ENCODE results near the gene PWWP3B. TPM values are rescaled to one million over a fixed set of nuclear protein-coding genes. Genes with fewer than 3 reads are reported as not detected.
"Not testable (repeated sequence)": the region's sequence is repeated elsewhere in the genome, so short reads cannot be mapped to it uniquely, and the experiment has no call there.

PWWP3B gene
- total RNA-seq (not detected), polyA plus RNA-seq (not detected), total RNA-seq (0 to 0.09 (median 0) reads per million in 6 experiments)

- Mint-ChIP-seq H3K4me1 (no peaks in the 10 kb centered on the region), H3K27ac (no peak within 1 kb of the TSS), H3K4me3 (no peak within 1 kb of the TSS), H3K9me3 (peaks cover 0 to 2% (median 0%) of the 10 kb centered on the region in 9 donors), H3K27me3 (no peaks in the 10 kb centered on the region), H3K36me3 (no peaks in the 10 kb centered on the region)
- DNase-seq (no peak), ATAC-seq (no peak)
- POLR2A ChIA-PET = no interaction called here
These were observed at the start of gene PWWP3B for GRCh38 chrX:106168107-106168506. TSS of gene PWWP3B (plus strand) at chrX:106168305. CDS start at chrX:106205433, 37,128 bp downstream.

- Mint-ChIP-seq H3K27me3 (no peaks in the 10 kb centered on the region), H3K4me3 (no peak overlapping the region), H3K36me3 (no peaks in the 10 kb centered on the region), H3K4me1 (no peaks in the 10 kb centered on the region), H3K27ac (no peak overlapping the region), H3K9me3 (peaks cover 0 to 19% (median 8%) of the 10 kb centered on the region in 9 donors)
- ATAC-seq (no peak), DNase-seq (no peak)
- POLR2A ChIA-PET = no interaction called here
These were observed 29.1 kb upstream of the PWWP3B start for GRCh38 chrX:106139048-106139447.

GRCh38 chrX:106144755-106145639 is 23.1 kb upstream of the PWWP3B start:
- Mint-ChIP-seq H3K4me3 (no peak overlapping the region), H3K36me3 (no peaks in the 10 kb centered on the region), H3K27me3 (no peaks in the 10 kb centered on the region), H3K9me3 (peaks cover 0 to 26% (median 9%) of the 10 kb centered on the region in 9 donors), H3K27ac (no peak overlapping the region), H3K4me1 (no peaks in the 10 kb centered on the region)
- ATAC-seq (no peak), DNase-seq (no peak)
- POLR2A ChIA-PET = no interaction called here

GRCh38 chrX:106150701-106151100 is 17.4 kb upstream of the PWWP3B start:
- POLR2A ChIA-PET = no interaction called here
- H3K4me3 Mint-ChIP-seq = no peak overlapping the region
- DNase-seq (no peak), ATAC-seq (no peak)
- H3K27me3 Mint-ChIP-seq = no peaks in the 10 kb centered on the region
- no peaks in the 10 kb centered on the region for H3K4me1 Mint-ChIP-seq
- no peaks in the 10 kb centered on the region for H3K36me3 Mint-ChIP-seq
- no peak overlapping the region for H3K27ac Mint-ChIP-seq
- H3K9me3 Mint-ChIP-seq = peaks cover 0 to 11% (median 2%) of the 10 kb centered on the region in 9 donors

- Mint-ChIP-seq H3K36me3 (no peaks in the 10 kb centered on the region), H3K4me3 (no peak overlapping the region), H3K9me3 (no peaks in the 10 kb centered on the region), H3K4me1 (no peaks in the 10 kb centered on the region), H3K27me3 (no peaks in the 10 kb centered on the region), H3K27ac (no peak overlapping the region)
- POLR2A ChIA-PET = no interaction called here
- ATAC-seq (no peak), DNase-seq (no peak)
These were observed 8.2 kb upstream of the PWWP3B start for GRCh38 chrX:106159861-106160282.

- Mint-ChIP-seq H3K27ac (no peak overlapping the region), H3K4me1 (no peaks in the 10 kb centered on the region), H3K9me3 (peaks cover 0 to 2% (median 0%) of the 10 kb centered on the region in 9 donors), H3K4me3 (no peak overlapping the region), H3K36me3 (no peaks in the 10 kb centered on the region), H3K27me3 (no peaks in the 10 kb centered on the region)
- DNase-seq (no peak), ATAC-seq (no peak)
- POLR2A ChIA-PET = no interaction called here
These were observed 2.2 kb downstream of the PWWP3B start for GRCh38 chrX:106170318-106170717.

- no peak for ATAC-seq
- no peaks in the 10 kb centered on the region for H3K4me1 Mint-ChIP-seq
These were observed 3.3 kb downstream of the PWWP3B start for GRCh38 chrX:106171293-106171820.

GRCh38 chrX:106177106-106177981 is 9.2 kb downstream of the PWWP3B start:
- Mint-ChIP-seq H3K4me1 (no peaks in the 10 kb centered on the region), H3K27me3 (peaks cover 0 to 5% (median 0%) of the 10 kb centered on the region in 5 donors), H3K9me3 (peaks cover 0 to 6% (median 0%) of the 10 kb centered on the region in 9 donors), H3K27ac (no peak overlapping the region), H3K4me3 (no peak overlapping the region), H3K36me3 (no peaks in the 10 kb centered on the region)
- DNase-seq = no peak
- no peak for ATAC-seq
- POLR2A ChIA-PET = no interaction called here

More at GRCh38 chrX:106171293-106171820, 3.3 kb downstream of the PWWP3B start:
- H3K4me3 Mint-ChIP-seq = no peak overlapping the region
- H3K27ac Mint-ChIP-seq = no peak overlapping the region
- DNase-seq = no peak
- no peaks in the 10 kb centered on the region for H3K27me3 Mint-ChIP-seq
- peaks cover 0 to 2% (median 0%) of the 10 kb centered on the region in 9 donors for H3K9me3 Mint-ChIP-seq
- no peaks in the 10 kb centered on the region for H3K36me3 Mint-ChIP-seq
- POLR2A ChIA-PET = no interaction called here

- ATAC-seq = no peak
These were observed 9.8 kb downstream of the PWWP3B start for GRCh38 chrX:106177982-106178321.

GRCh38 chrX:106178826-106179225 is 10.7 kb downstream of the PWWP3B start:
- Mint-ChIP-seq H3K27ac (no peak overlapping the region), H3K4me3 (no peak overlapping the region), H3K36me3 (no peaks in the 10 kb centered on the region), H3K4me1 (no peaks in the 10 kb centered on the region), H3K27me3 (peaks cover 0 to 5% (median 0%) of the 10 kb centered on the region in 5 donors), H3K9me3 (peaks cover 0 to 10% (median 0%) of the 10 kb centered on the region in 9 donors)
- POLR2A ChIA-PET = no interaction called here
- DNase-seq (no peak), ATAC-seq (no peak)

More at GRCh38 chrX:106177982-106178321, 9.8 kb downstream of the PWWP3B start:
- H3K27ac Mint-ChIP-seq = no peak overlapping the region
- H3K9me3 Mint-ChIP-seq = peaks cover 0 to 10% (median 0%) of the 10 kb centered on the region in 9 donors
- H3K4me3 Mint-ChIP-seq = no peak overlapping the region
- POLR2A ChIA-PET = no interaction called here
- H3K4me1 Mint-ChIP-seq = no peaks in the 10 kb centered on the region
- no peaks in the 10 kb centered on the region for H3K36me3 Mint-ChIP-seq
- peaks cover 0 to 5% (median 0%) of the 10 kb centered on the region in 5 donors for H3K27me3 Mint-ChIP-seq
- DNase-seq = no peak

- H3K27ac Mint-ChIP-seq, H3K36me3 Mint-ChIP-seq, H3K27me3 Mint-ChIP-seq, H3K4me1 Mint-ChIP-seq, POLR2A ChIA-PET, ATAC-seq, DNase-seq, H3K4me3 Mint-ChIP-seq: not testable (repeated sequence)
- peaks cover 0 to 13% (median 0%) of the 10 kb centered on the region in 9 donors for H3K9me3 Mint-ChIP-seq
These were observed 15.6 kb downstream of the PWWP3B start for GRCh38 chrX:106183685-106184084.

- Mint-ChIP-seq H3K36me3 (no peaks in the 10 kb centered on the region), H3K27ac (no peak overlapping the region), H3K4me1 (no peaks in the 10 kb centered on the region), H3K9me3 (peaks cover 0 to 2% (median 0%) of the 10 kb centered on the region in 9 donors), H3K27me3 (peaks cover 0 to 1% (median 0%) of the 10 kb centered on the region in 5 donors), H3K4me3 (no peak overlapping the region)
- POLR2A ChIA-PET = no interaction called here
- ATAC-seq (no peak), DNase-seq (no peak)
These were observed 33.5 kb downstream of the PWWP3B start for GRCh38 chrX:106201502-106202178.

Measured in naive thymus-derived CD8-positive, alpha-beta T cell (primary cell).